GM18858 (cell line): ENCODE data around the gene PTK7.
A peak's percentile ranks its signal among the peaks of the same experiment; 100 is the strongest.
"Not testable (repeated sequence)": the region's sequence is repeated elsewhere in the genome, so short reads cannot be mapped to it uniquely, and the experiment has no call there.

ENCODE experiments used
- ATAC-seq: cut with Tn5 transposase; IDR thresholded peaks from one replicate; pipeline ENCODE4 v1.9.1; 2021; ENCODE audit not compliant: unreplicated experiment

The PTK7 gene

GRCh38 chr6:43075670-43076463, at the start of gene PTK7:
Gene PTK7 (plus strand): TSS chr6:43076314. CDS start chr6:43076489, 175 bp downstream.
- ATAC-seq = no peak

- no peak for ATAC-seq
Measured at GRCh38 chr6:43026365-43026764, 49.7 kb upstream of the PTK7 start.

GRCh38 chr6:43029120-43029519, 47.0 kb upstream of the PTK7 start:
- no peak for ATAC-seq

GRCh38 chr6:43032326-43032725, 43.8 kb upstream of the PTK7 start:
- no peak for ATAC-seq

- no peak for ATAC-seq
Measured at GRCh38 chr6:43033496-43034189, 42.5 kb upstream of the PTK7 start.

- ATAC-seq = no peak
Measured at GRCh38 chr6:43034190-43034525, 42.0 kb upstream of the PTK7 start.

GRCh38 chr6:43035495-43036194, 40.5 kb upstream of the PTK7 start:
- ATAC-seq = no peak

- ATAC-seq = no peak
Measured at GRCh38 chr6:43036712-43037111, 39.4 kb upstream of the PTK7 start.

- no peak for ATAC-seq
Measured at GRCh38 chr6:43037197-43037596, 38.9 kb upstream of the PTK7 start.

- ATAC-seq = no peak
Measured at GRCh38 chr6:43037706-43038105, 38.4 kb upstream of the PTK7 start.

- no peak for ATAC-seq
Measured at GRCh38 chr6:43038727-43039126, 37.4 kb upstream of the PTK7 start.

GRCh38 chr6:43040542-43041257, 35.4 kb upstream of the PTK7 start:
- no peak for ATAC-seq

GRCh38 chr6:43041475-43041874, 34.6 kb upstream of the PTK7 start:
- not testable (repeated sequence) for ATAC-seq

- no peak for ATAC-seq
Measured at GRCh38 chr6:43043310-43043709, 32.8 kb upstream of the PTK7 start.

- no peak for ATAC-seq
Measured at GRCh38 chr6:43045371-43045930, 30.7 kb upstream of the PTK7 start.

- no peak for ATAC-seq
Measured at GRCh38 chr6:43047998-43048397, 28.1 kb upstream of the PTK7 start.

- ATAC-seq = no peak
Measured at GRCh38 chr6:43050981-43051380, 25.1 kb upstream of the PTK7 start.

- no peak for ATAC-seq
Measured at GRCh38 chr6:43052225-43052841, 23.8 kb upstream of the PTK7 start.

- peak; percentile 8 for ATAC-seq
Measured at GRCh38 chr6:43052842-43053544, 23.1 kb upstream of the PTK7 start.
